Measurements from ENCODE around the gene PRRT1B.

PRRT1B gene

DNA sequence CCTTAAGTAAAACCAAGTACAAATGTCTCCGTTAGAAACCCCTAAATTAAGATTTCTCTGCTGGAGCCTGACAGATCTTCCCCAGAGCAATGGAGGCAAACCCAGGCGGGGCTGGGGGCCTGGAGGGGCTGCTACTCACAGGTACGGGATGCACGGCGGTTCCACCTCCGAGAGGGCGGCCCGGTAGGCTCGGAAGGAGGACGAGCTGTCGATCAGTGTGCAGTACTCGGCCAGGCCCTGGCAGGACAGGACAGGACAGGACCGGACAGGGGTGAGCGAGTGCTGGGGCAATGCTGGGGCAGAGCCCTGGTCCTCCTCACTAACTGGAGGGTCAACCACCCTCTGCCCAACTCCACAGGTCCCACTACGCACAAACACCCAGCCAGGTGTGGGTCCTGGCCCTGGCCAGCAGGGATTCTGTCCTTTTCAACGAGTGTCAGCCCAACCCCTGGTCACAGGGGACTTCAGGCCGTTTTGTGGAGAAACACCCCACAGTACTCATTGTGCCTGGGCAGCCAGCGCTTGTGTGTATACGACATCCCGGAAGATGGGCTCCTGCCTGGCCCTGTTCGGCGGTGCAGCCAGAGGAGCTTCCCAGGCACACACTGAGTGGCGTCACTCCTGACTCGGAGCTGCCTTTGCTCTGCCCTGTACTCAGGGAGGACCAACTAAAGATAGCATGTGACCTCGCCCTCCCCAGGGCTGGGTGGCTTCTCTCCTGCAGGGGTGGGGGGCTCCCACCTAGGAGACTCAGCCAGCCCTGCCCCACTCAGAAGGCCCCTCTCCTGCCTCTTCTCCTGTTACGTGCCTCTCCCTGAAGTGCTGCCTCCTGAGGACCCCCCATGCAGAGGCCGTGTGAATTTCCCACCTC, 37.4 kb downstream of the PRRT1B start:
- no peak for DNase-seq

DNA sequence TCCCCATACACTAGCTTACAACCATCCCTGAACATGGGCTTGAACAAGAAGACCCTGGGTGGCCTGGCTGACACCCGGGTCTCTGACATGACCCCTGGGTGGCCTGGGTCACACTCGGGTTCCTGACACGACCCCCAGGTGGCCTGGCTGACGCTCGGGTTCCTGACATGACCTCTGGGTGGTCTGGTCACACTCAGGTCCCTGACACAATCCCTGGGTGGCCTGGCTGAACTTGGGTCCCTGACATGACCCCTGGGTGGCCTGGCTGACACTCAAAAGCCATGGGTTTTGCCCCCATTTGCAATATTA, 38.0 kb downstream of the PRRT1B start:
- DNase-seq: no peak

DNA sequence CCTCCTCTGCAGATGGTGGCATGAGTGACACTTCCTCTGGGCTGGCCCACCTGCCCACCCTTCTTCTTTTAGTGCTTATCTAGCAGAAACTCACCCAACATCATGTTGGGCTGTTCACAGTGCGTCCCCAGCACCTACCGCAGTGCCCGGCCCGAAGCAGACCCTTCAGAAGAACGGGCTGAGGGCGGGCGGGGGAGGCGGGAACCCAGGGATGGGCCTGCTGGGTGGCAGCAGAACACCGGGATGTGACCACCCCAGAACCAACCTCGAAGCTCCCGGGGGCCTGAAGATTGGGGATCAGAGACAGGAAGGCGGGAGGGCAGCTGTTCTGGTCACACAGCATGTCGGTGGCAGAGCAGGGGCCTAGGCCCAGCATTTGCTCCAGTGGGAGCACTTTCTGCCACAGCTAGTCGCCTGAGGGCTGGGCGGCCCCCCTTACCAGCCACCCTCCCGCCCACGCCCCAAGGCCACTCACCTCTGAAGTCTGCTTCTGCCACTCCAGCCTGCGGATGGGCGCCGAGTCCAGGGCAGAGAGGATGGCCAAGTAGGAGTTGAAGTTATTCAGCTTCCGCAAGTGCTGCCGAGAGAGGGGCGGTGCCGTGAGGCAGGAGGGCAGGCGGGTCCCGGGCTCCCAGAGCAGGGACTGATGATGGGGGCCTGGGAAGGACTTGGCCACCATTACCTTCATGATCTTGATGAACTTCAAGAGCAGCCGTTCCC, 38.7 kb downstream of the PRRT1B start:
- DNase-seq: no peak

DNA sequence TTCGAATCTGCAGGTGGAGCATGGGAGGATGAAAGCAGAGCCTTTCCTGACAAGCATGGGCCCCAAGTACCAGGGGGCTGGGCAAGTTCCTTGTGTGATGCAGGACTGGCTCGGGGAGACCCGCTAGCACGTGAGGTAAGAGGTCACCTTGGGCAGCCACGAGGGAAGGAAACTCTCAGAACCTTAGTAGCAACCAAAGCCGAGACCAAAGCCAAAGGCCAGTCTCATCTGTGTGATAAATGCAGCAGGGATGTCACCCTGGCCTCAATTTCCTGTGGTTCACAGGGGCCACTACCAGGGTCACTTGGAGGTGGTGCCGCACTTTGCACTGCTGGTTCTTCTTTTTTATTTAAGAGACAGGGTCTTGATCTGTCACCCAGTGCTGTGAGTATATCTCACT, 39.5 kb downstream of the PRRT1B start:
- DNase-seq: no peak

DNA sequence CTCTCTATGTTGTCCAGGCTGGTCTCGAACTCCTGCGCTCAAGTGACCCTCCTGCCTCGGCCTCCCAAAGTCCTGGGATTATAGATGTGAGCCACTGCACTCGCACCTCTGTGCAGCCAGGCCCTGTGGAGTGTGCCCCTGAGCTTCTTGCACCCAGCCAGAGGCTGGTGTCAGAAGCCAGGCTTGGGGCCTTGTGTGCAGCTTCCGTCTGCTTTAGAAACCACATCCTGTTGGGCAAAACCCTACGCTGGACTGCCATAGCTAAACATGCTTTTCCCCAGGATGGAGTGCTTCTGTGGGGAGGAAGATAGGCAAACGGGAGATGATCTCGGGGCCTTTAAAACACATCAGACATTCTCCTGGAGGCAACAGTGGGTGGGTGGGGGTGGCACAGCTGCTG, 40.1 kb downstream of the PRRT1B start:
- DNase-seq: peak; percentile 29 to 40

DNA sequence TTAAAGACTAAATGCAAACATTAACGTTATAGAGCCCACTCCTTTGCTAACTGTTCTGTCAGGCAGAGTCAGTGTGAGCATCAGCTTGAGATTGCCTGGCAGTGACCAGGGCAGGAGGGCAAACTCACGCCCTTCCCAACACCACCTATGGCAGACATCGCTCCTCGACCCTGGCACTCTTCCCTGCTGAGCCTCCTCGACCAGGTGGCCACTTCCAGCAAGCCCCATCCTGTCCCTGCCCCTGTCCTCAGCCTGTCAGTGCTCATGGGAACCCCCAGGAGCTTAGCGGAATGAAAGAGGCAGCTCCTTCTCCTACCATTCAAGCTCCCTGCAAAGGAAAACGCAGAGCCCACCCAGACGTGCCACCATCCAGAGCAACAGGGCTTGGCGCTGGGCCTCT, 42.0 kb downstream of the PRRT1B start:
- DNase-seq: no peak

DNA sequence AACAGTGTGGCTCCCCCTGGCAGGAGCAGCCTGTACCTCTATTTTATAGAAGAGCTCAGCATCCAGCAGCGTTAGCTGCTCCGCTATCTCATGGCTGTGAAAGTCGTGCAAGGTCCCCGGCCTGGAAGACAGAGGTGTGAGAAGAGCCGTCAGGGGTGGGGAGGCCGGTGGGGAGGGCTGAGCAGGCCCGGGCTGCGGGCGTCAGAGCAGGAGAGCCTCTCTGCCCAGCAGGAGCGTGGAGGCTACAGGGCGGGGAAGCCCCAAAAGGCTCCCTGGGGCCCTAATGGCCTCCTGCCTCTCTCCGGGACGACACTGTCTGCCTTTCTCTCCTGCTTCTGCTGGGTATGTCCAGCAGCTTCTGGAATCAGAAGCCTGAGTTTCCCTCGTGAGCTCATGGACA, 42.6 kb downstream of the PRRT1B start:
- no peak for DNase-seq

DNA sequence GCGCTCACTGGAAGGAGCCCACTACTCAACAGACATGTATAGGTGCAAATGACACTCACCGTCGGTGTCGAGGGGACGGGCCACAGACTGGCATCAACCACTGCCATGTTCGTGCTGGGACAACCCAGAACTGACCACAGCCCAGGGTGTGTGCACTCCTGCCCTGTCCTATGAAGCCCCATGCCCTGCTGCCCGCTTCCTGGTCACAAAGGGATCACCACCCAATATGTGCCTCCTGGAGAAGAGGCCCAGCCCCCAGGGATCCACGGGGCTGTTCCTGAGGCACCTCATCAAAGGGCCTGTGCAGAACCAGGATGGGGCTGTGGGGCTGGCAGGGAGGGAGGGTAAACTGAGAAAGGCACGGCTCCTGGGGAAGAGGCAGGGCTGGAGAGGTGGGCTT, 43.1 kb downstream of the PRRT1B start:
- no peak for DNase-seq

DNA sequence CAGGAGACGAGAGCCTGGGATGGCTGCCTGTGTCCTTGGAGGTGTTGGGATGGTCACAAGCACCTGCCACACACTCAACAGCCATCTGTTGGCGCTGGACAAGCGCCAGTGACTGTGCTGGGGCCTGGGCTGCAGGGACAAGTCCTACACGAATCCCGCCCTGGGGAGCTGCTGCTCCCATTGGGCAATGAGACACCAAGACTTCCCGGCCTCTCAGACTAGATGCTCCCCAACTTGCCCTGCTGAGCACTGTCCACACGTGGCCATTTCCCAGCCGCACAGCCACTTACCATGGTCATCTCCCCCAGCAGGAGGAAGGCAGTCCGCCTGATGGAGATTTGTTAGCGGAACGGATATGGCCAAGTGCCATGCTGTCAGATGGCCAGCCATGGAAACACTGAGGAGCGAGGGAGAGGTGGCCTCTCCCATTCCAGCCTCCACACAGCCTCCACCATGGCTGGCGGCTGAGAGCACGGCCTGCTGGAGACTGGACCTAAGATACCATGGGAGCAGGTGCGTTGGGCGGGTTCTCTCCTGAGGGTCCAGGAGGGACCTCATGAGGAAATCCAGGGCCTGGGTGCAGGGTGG, 43.9 kb downstream of the PRRT1B start:
- no peak for DNase-seq

DNA sequence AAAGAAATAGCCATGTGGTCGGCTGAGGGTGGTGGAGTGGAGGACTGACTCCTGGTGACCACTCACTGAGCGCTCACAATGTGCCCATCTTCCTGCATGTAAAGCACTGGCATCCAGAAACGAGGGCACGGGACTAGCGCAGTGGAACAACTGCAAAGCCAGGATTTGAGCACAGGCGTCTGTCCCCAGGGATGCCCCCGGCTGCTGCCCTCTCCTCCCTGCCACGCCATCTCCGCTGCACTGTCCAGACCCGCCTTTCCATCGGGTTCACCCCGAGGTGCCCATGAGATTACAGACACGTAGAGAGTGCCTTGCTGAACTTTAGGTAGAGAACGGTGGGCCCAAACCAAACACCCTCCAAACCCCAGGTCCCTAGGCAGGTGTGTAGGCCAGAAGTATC, 44.7 kb downstream of the PRRT1B start:
- no peak for DNase-seq

DNA sequence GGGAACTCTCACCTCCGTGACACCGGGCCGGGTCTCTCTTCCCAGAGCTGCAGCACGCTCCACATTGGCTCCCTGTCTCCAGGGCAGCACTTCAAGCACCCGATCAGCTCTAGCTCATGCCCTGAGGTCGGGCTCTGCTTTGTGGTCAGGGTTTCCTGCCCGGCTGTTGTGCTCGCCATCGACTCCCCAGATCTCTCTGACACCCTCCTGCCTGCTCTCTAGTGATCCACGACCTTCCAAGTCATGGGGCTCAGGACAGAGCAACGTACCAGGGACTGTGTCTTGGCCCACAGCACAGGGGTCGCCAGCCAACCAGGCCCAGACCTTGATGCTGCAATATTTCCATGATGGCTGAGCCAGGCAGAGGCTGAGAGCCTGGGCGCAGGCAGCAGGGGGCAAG, 45.1 kb downstream of the PRRT1B start:
- DNase-seq: no peak

DNA sequence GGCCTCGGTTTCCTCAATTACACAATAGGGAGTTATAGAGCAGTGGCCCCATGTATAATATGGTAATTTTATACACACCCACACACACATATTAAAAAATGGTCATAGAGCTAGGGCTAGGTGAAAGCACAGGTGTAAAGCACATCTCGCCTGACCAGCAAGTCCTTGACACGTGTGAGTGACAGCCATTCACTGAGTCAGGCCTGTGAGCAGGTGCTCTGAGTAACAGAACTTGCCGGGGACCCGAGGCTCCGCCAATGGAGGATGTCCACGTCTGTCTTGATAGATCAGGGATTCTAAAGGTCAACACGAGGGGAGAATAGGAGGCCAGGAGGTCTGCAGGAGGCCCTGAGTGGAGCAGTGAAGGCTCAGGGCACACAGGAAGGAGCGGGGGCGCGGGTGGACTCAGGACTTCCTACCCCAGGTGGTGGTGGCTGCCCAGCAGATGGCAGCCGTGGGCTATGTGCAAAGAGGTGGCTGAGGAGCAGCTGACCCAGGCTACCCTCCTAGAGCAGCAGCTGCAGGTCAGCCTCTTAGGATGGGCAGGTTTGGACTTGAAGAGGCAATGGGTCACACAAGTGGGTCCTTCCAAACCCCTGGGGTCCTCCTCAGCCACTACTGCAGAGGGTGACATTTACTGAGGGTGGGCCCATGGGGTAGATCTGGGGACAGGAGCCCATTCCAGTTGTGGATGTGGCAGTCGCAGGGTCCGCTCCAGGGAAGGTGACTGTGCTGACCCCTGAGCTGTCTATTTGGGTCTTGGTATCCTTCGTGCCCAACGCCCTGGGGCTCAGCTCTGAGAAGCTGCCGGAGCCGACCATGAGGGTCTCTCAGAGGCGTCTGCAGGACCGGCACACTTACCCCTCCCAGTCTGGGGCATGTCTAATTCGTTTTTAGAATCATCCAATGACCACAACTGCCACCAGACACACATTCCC, 45.9 kb downstream of the PRRT1B start:
- DNase-seq: peak; percentile 79 to 83

DNA sequence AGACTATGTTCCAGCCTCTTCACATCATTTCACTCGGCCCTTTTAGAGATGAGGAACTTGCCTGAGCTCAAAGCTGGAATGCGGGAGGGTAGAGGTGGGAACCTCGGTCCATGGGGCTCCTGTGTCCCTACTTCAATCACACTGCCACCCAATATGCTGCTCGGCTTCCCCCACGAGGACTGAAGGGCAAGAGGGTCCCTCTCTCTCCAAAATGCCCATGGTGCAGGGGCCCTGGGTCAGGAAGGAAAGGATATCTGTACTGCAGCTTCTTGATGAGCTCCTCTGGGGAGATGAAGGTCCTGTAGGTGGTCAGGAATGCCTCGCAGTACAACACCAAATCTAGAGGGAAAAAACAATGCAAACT, 46.5 kb downstream of the PRRT1B start:
- no peak for DNase-seq

DNA sequence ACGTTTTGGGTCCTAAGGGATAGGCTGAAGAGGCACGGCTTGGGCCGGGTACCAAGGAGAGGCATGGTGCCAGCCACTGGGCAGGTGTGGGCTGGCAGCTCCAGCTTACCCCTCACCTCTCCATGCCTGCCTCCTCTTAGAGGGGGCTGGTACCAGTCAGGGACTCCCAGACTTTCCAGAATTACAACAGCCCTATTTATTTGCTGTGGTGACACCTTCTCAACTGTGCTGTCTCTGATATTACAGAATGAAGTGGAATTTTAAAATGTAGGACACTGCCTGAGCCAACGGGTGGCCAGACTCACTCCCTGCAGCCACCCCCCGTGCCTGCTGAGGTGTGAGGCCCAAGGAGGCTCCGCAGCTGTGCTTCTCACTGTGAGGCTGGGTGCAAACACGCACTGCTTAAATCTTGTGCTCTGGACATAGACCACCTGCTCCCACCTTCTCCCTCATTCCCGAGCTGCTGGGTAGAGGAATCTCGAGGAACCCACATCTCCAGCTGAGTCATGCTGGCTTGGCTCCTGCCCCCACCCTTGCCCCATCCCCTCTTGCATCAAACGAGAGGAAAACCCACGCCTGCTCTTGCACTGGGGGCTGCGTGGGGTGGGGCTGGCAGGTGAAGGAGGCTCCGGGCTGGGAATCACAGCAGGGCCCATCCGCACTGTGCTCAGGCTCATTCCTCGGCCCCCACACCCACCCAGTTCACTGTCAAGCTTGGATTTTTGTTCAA, 47.9 kb downstream of the PRRT1B start:
- no peak for DNase-seq

DNA sequence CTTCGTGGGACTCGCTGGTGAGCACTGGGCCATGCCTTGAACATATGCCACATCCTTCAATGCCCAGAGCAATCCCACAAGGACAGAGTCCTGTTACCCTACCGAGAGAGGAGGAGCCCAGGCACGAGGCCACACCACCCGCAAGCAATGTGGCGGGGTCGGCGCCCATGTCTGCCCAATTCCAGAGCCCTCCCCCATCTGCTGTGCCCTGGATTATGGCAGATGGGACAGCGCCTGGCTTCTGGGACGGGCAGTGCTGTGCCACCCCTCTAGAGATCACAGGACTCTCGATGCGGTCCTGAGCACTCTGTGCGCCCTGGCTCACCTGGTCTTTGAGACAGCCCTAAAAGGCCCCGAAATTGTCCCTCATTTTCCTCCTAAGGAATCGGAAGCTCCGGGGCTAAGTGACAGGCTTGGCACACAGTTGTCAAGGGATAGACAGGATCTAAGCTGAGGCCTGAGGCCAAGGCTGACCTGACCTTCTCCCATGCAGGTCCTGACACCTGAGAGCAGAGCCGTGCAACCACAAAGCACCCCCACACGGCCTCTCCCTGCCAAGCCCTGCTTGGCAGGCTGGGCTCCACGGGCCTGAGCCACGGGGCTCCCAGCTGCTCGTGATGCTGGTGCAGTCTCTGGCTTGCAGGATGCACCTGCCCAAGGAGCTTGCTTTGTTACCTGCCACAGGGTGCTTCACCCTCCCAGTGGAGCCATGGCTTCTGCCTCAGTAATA, 48.8 kb downstream of the PRRT1B start:
- no peak for DNase-seq

DNA sequence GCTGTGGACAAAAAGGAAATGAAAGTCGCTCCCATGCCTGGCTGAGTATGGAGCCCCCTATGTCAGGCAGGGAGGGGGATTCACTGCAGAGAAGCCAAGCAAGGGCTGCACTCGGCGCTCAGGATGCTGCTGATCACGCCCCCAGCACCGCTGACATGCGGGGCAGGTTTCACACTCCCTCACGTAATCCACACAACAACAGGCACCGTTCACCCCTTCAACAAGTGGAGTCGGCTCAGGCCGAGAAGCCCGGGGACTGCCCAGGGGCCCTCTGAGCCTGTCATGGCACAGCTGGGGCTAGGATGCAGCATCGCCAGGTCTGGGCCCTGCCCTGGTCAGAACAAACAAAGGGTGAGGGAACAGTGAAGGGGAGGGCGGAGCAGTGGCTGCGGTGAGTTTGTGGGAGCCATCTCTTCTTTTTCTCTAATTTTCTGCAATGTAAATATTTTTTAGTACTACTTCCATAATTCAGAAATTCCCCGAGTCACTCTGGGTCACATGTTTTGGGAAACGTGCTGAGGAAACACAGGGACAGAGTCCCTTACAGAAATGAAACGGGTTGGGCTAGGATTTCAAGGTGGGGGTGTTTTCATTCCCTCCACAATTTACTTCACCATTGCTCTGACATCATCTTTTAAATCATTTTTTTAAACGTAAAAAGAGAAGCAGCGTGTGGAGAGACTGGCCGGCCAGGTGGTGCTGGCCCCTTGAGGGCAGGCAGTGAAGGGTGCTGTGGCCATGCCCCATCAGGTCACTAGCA, 49.8 kb downstream of the PRRT1B start:
- no peak for DNase-seq

DNA sequence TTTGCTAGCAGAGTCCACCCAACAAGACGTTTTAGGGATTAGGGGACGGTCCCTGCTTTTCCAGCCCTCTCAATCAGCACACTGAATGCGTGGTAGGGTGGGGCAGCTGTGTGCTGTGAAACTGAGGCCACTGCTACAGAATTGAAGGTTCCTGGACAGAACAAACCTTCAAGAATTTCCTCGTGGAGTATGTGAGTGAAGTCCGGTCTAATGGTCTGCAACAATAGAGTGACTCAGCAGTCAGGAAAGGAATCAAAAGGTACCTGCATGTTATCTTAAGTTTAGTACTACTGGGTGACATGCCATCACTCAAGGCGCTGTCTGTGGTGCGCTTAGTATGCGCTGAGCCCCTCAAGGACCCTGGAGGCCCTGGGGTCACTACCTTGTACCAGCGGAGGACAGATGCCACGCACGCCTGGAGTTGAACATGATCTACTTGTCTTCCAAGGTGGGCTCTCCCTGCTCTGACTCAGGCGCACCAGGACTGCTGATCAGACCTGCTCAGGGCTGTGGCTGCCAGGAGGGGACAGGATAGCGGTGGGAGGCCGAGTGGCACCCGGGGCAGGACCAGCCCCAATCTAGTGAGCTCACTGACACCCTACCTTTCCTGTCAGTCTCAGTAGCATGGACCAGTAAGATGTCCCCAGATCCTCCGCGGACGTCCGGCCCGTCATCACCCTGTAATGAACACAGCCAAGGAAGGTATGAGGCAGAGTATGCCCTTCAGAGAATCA, 50.5 kb downstream of the PRRT1B start:
- no peak for DNase-seq

DNA sequence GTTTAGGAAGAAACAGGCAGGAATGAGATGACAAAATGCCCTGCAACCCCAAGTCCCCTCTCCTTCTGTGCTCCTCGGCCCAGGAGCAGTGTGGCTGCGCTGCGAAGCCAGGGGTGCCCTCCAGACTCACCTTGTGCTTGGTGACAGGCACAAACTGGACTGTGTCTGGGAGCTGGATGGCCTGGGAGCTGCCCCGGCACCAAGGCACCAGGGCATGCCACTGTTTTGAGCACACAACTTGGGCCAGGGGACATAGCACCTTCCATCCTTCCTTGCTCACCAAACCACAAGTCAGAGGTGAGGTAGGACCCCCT, 51.1 kb downstream of the PRRT1B start:
- DNase-seq: no peak

DNA sequence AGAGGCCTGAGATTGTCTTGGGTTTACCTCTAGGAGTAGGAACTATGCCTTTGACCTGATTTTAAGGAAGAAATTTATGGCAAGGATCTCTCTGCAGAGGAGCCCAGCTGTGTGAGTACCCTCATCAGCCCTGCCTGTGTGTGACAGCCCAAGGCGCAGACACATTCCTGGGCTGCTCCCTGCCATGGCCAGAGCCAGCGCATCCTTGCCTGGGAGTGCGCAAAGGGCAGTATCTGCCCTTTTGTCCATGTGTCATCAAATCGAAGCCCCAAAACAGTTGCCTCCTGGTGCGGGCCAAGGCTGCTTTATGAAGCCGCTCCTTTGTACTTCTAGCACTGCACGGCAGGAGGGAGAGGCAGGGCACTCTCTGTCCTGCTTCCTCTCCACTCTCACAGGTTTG, 51.9 kb downstream of the PRRT1B start:
- no peak for DNase-seq

DNA sequence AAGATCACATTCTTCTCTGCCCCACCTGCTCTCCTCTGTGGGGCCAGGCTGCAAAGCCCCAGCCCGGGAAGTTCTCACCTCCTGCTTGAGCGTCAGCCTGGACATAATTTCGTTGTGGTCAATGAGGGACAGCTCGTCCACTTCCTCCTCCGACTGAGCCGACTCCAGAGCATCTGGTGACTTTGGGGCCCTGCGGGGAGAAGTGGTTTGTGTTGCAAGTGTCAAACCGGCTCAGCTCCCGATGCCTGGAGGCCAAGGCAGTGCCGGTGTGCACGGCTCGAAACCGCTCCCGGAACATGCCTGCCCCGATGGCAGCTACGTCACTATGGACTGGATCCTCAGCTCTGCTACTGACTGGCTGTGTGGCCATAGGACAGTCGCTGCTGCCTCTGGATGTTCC, 52.8 kb downstream of the PRRT1B start:
- DNase-seq: no peak
